Adrenal gland (tissue), 5 donors: ENCODE data around the gene ADARB2.

Source experiments
- POLR2A ChIP-seq, 2 donors: fragments of 450-650 bp; IDR thresholded peaks; one replicate each; pipeline ENCODE4 v1.6.1; 2017; ENCODE audit warnings: antibody characterized with exemption in 2 of 2, mild to moderate bottlenecking in 2 of 2, moderate library complexity in 1 of 2
- TF ChIP-seq, protein P1 (sequence below), 6 experiments: fragments of 450-650 bp in 4 of 6; fragments of 200-600 bp in 2 of 6; sonication (generic) in 1 of 6; IDR thresholded peaks; 1 replicate in 5 of 6; 2 replicates in 1 of 6; pipeline versions ENCODE4 v1.5.1 to v1.8.0; 2016 to 2021; ENCODE audit warnings: antibody characterized with exemption in 6 of 6, mild to moderate bottlenecking in 2 of 6, moderate library complexity in 1 of 6
- donor health status: DM: no; HTN: no; CAD: no.

DNA sequence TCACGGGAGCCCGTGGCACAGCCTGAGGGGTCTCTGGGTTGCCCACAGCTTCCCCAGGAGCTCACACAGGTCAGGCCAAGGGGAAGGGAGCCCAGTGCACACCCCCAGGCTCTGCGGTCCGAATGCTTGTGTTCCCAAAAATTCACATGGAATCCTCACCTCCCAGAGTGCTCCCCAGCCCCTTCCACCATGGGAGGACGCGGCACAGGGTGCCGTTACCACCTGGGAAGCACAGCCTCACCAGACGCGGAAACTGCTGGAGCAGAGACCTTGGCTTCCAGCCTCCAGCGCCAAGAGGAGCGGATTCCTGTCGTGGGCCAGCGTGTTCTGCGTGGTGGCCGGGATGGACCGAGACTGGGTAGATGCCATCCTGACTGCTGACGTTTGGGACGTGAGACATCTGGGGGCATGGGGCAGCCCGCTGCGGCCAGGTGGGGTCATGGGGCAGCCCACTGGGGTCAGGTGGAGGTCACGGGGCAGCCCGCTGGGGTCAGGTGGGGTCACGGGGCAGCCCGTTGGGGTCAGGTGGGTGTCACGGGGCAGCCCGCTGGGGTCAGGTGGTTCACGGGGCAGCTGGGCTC is 531.8 kb downstream of the ADARB2 start:
- no peak for TF ChIP-seq POLR2A (IDR thresholded peaks at IDR 0.05)
- TF ChIP-seq, protein P1, sequence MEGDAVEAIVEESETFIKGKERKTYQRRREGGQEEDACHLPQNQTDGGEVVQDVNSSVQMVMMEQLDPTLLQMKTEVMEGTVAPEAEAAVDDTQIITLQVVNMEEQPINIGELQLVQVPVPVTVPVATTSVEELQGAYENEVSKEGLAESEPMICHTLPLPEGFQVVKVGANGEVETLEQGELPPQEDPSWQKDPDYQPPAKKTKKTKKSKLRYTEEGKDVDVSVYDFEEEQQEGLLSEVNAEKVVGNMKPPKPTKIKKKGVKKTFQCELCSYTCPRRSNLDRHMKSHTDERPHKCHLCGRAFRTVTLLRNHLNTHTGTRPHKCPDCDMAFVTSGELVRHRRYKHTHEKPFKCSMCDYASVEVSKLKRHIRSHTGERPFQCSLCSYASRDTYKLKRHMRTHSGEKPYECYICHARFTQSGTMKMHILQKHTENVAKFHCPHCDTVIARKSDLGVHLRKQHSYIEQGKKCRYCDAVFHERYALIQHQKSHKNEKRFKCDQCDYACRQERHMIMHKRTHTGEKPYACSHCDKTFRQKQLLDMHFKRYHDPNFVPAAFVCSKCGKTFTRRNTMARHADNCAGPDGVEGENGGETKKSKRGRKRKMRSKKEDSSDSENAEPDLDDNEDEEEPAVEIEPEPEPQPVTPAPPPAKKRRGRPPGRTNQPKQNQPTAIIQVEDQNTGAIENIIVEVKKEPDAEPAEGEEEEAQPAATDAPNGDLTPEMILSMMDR (IDR thresholded peaks at IDR 0.05), result no peak
